ENCODE results near the gene GAS2.
"Not testable (repeated sequence)": the region's sequence is repeated elsewhere in the genome, so short reads cannot be mapped to it uniquely, and the experiment has no call there.

Gene GAS2

GRCh38 chr11:22666325-22666687 is at the start of gene GAS2:
Gene GAS2 (plus strand): TSS chr11:22666611. CDS start chr11:22674870, 8,259 bp downstream.
- DNase-seq: peak in 1 of 2 experiments; percentile 55

GRCh38 chr11:22617868-22618267 is 48.5 kb upstream of the GAS2 start:
- DNase-seq: no peak

- peak; percentile 71 to 80 for DNase-seq
These were observed 41.5 kb upstream of the GAS2 start for GRCh38 chr11:22624742-22625447.

GRCh38 chr11:22625448-22626287 is 40.7 kb upstream of the GAS2 start, which contains the start of gene FANCF:
Gene FANCF (minus strand): TSS chr11:22625823. CDS start chr11:22625810, 13 bp downstream.
- DNase-seq: peak; percentile 95 to 99

- no peak for DNase-seq
These were observed 39.7 kb upstream of the GAS2 start for GRCh38 chr11:22626573-22627239.

GRCh38 chr11:22627421-22627820 is 39.0 kb upstream of the GAS2 start:
- DNase-seq: no peak

- DNase-seq: no peak
These were observed 33.0 kb upstream of the GAS2 start for GRCh38 chr11:22633354-22633902.

- peak in 1 of 2 experiments; percentile 38 for DNase-seq
These were observed 31.3 kb upstream of the GAS2 start for GRCh38 chr11:22634897-22635629.

GRCh38 chr11:22635689-22636088 is 30.7 kb upstream of the GAS2 start:
- DNase-seq: no peak

- no peak for DNase-seq
These were observed 25.5 kb upstream of the GAS2 start for GRCh38 chr11:22640862-22641261.

- DNase-seq: no peak
These were observed 24.9 kb upstream of the GAS2 start for GRCh38 chr11:22641559-22641958.

- not testable (repeated sequence) for DNase-seq
These were observed 14.1 kb upstream of the GAS2 start for GRCh38 chr11:22652346-22652745.

GRCh38 chr11:22656130-22656529 is 10.3 kb upstream of the GAS2 start:
- DNase-seq: no peak

GRCh38 chr11:22657101-22657694 is 9.2 kb upstream of the GAS2 start:
- DNase-seq: no peak

- no peak for DNase-seq
These were observed 6.6 kb upstream of the GAS2 start for GRCh38 chr11:22659783-22660182.

GRCh38 chr11:22666688-22667439 is 453 bp downstream of the GAS2 start:
- peak; percentile 5 to 55 for DNase-seq

- DNase-seq: no peak
These were observed 1.8 kb downstream of the GAS2 start for GRCh38 chr11:22668005-22668796.

- DNase-seq: no peak
These were observed 3.0 kb downstream of the GAS2 start for GRCh38 chr11:22669368-22669767.

GRCh38 chr11:22670830-22671229 is 4.4 kb downstream of the GAS2 start:
- peak in 1 of 2 experiments; percentile 18 for DNase-seq

- no peak for DNase-seq
These were observed 5.3 kb downstream of the GAS2 start for GRCh38 chr11:22671751-22672150.
